ENCODE results near the gene CYFIP1.

DNA sequence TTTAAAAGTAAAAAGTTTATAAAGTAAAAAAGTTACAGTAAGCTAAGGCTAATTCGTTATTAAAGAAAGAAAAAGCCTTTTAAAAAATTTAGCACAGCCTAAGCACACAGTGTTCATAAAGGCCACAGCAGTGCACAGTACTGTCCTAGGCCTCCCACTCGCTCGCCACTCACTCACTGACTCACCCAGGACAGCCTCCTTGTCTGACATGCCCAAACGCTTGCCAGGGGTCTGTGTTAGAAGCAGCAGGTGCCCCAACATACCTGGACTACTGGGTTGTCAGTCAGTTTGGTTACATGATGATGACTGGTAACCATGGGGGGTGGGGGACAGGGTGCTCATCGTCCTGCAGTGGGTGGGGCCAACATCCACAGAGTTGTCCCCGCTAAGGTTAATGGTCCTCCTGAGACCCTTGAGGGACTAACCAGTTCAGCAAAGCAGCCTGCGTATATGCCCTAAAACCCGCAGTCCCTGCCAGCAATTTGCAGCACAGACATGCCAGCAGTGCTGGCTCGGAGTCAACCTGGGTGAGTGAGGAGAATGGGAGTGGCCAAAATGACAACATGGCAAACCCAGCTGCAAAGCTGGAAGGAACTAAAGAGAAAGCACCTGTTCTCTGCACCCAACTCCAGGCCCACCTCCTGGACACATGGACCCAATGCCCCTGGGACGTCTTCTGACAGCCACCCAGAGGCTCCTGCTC is 49.2 kb downstream of the CYFIP1 start:
- TF ChIP-seq, protein P1, sequence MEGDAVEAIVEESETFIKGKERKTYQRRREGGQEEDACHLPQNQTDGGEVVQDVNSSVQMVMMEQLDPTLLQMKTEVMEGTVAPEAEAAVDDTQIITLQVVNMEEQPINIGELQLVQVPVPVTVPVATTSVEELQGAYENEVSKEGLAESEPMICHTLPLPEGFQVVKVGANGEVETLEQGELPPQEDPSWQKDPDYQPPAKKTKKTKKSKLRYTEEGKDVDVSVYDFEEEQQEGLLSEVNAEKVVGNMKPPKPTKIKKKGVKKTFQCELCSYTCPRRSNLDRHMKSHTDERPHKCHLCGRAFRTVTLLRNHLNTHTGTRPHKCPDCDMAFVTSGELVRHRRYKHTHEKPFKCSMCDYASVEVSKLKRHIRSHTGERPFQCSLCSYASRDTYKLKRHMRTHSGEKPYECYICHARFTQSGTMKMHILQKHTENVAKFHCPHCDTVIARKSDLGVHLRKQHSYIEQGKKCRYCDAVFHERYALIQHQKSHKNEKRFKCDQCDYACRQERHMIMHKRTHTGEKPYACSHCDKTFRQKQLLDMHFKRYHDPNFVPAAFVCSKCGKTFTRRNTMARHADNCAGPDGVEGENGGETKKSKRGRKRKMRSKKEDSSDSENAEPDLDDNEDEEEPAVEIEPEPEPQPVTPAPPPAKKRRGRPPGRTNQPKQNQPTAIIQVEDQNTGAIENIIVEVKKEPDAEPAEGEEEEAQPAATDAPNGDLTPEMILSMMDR (IDR thresholded peaks at IDR 0.05): no peak
- TF ChIP-seq ZFX (IDR thresholded peaks at IDR 0.05; ENCODE audit: borderline replicate concordance): no peak

Measured in 22Rv1 (cell line).